Measurements from ENCODE around the gene HIRIP3.
"Not testable (repeated sequence)": the region's sequence is repeated elsewhere in the genome, so short reads cannot be mapped to it uniquely, and the experiment has no call there.

Gene HIRIP3

GRCh38 chr16:30016555-30017276 is 21.3 kb upstream of the HIRIP3 start:
- no peak for DNase-seq (ENCODE audit: insufficient read length, low spot score)

GRCh38 chr16:30015450-30015849 is 20.0 kb upstream of the HIRIP3 start:
- FAIRE-seq; DNase-seq (ENCODE audit: insufficient read length, low spot score): not testable (repeated sequence)

More at GRCh38 chr16:30016555-30017276, 21.3 kb upstream of the HIRIP3 start:
- no peak for FAIRE-seq

- not testable (repeated sequence) for DNase-seq (ENCODE audit: insufficient read length, low spot score); FAIRE-seq
Observed at GRCh38 chr16:30012598-30012997, 17.2 kb upstream of the HIRIP3 start.

GRCh38 chr16:30011714-30012504 is 16.5 kb upstream of the HIRIP3 start:
- FAIRE-seq (no peak), DNase-seq (ENCODE audit: insufficient read length, low spot score) (no peak)

- FAIRE-seq (peak; percentile 59), DNase-seq (ENCODE audit: insufficient read length, low spot score) (no peak)
Observed at GRCh38 chr16:30010844-30011713, 15.7 kb upstream of the HIRIP3 start, which contains the start of gene DOC2A. Gene DOC2A, minus strand, starts transcription at chr16:30011027. Its CDS starts 805 bp downstream, at chr16:30010222.

- FAIRE-seq (no peak), DNase-seq (ENCODE audit: insufficient read length, low spot score) (no peak)
Observed at GRCh38 chr16:30009990-30010843, 14.8 kb upstream of the HIRIP3 start.

GRCh38 chr16:30009085-30009862 is 13.9 kb upstream of the HIRIP3 start:
- FAIRE-seq: no peak
- no peak for DNase-seq (ENCODE audit: insufficient read length, low spot score)

- DNase-seq (ENCODE audit: insufficient read length, low spot score): no peak
- FAIRE-seq: no peak
Observed at GRCh38 chr16:30007378-30007895, 12.0 kb upstream of the HIRIP3 start.

GRCh38 chr16:30006659-30007377 is 11.4 kb upstream of the HIRIP3 start:
- FAIRE-seq (no peak), DNase-seq (ENCODE audit: insufficient read length, low spot score) (no peak)

GRCh38 chr16:30006095-30006473 is 10.7 kb upstream of the HIRIP3 start:
- FAIRE-seq: no peak

GRCh38 chr16:30005341-30006094 is 10.1 kb upstream of the HIRIP3 start:
- DNase-seq (ENCODE audit: insufficient read length, low spot score) (peak; percentile 64), FAIRE-seq (no peak)

More at GRCh38 chr16:30006095-30006473, 10.7 kb upstream of the HIRIP3 start:
- DNase-seq (ENCODE audit: insufficient read length, low spot score): no peak

GRCh38 chr16:30004811-30005242 is 9.4 kb upstream of the HIRIP3 start:
- FAIRE-seq: no peak
- DNase-seq (ENCODE audit: insufficient read length, low spot score): no peak

GRCh38 chr16:30004424-30004776 is 9.0 kb upstream of the HIRIP3 start:
- DNase-seq (ENCODE audit: insufficient read length, low spot score) (no peak), FAIRE-seq (no peak)

- FAIRE-seq (no peak), DNase-seq (ENCODE audit: insufficient read length, low spot score) (no peak)
Observed at GRCh38 chr16:30003670-30004423, 8.4 kb upstream of the HIRIP3 start.

GRCh38 chr16:30002614-30003346 is 7.4 kb upstream of the HIRIP3 start:
- DNase-seq (ENCODE audit: insufficient read length, low spot score) (no peak), FAIRE-seq (no peak)
